Ectodermal cell (in vitro differentiated cells): ENCODE results near the gene OR2V1.

Experiments used
- H3K27ac ChIP-seq: 2 replicates; pipeline ENCODE4 v1.7.0; 2013; ENCODE audit warnings: mild to moderate bottlenecking, low read depth, low read length; ENCODE audit not compliant: insufficient read depth, poor library complexity, severe bottlenecking
- H3K27me3 ChIP-seq: 2 replicates; pipeline ENCODE4 v1.7.0; 2013; ENCODE audit warnings: mild to moderate bottlenecking, low read length; ENCODE audit not compliant: insufficient read depth, control insufficient read depth, poor library complexity, severe bottlenecking
- H3K36me3 ChIP-seq: one replicate; pipeline ENCODE4 v1.7.0; 2013; ENCODE audit warnings: low read length; ENCODE audit not compliant: control insufficient read depth, insufficient read depth
- H3K4me1 ChIP-seq: one replicate; pipeline ENCODE4 v1.7.0; 2013; ENCODE audit warnings: low read length; ENCODE audit not compliant: control insufficient read depth, insufficient read depth
- H3K4me3 ChIP-seq: 2 replicates; pipeline ENCODE4 v1.7.0; 2013; ENCODE audit warnings: low read depth, low read length, control low read depth; ENCODE audit not compliant: insufficient read depth
- H3K9me3 ChIP-seq: 2 replicates; pipeline ENCODE4 v1.7.0; 2013; ENCODE audit warnings: mild to moderate bottlenecking, low read length, moderate library complexity; ENCODE audit not compliant: control insufficient read depth
- whole genome bisulfite sequencing, 2 experiments: methylation state at CpG; one replicate each; pipeline ENCODE4 v1.1.7; 2013; ENCODE audit warnings: missing lambda C conversion rate in 2 of 2; 5-methylcytosine and 5-hydroxymethylcytosine counted together

OR2V1 gene

DNA sequence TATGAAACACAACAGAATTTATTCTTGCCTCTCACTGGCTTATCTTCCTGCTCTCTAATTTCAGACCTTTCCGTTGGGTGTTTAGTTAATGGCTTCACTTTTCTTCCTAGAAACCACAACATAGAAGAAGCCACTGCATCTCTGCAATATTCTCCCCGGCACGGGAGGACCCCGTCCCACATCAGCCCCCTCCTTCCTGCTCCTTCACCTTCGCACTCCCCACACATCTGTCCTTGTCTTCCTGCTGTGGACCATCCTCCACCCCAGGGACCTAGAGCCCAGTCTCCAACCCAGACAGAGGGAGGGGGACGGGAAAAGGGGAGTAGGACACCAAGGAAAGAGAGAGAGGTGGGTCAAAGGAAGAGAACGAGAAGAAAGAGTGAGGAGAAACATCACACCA is 1.4 kb downstream of the OR2V1 start:
- no peak overlapping the region for H3K4me3 ChIP-seq
- no peak overlapping the region for H3K27ac ChIP-seq
- WGBS, 2 experiments: 76 to 77% methylated on average over 7 of the region's 7 CpGs
- H3K27me3 ChIP-seq: no peaks in the 10 kb centered on the region
- no peaks in the 10 kb centered on the region for H3K4me1 ChIP-seq
- no peaks in the 10 kb centered on the region for H3K36me3 ChIP-seq
- no peaks in the 10 kb centered on the region for H3K9me3 ChIP-seq

DNA sequence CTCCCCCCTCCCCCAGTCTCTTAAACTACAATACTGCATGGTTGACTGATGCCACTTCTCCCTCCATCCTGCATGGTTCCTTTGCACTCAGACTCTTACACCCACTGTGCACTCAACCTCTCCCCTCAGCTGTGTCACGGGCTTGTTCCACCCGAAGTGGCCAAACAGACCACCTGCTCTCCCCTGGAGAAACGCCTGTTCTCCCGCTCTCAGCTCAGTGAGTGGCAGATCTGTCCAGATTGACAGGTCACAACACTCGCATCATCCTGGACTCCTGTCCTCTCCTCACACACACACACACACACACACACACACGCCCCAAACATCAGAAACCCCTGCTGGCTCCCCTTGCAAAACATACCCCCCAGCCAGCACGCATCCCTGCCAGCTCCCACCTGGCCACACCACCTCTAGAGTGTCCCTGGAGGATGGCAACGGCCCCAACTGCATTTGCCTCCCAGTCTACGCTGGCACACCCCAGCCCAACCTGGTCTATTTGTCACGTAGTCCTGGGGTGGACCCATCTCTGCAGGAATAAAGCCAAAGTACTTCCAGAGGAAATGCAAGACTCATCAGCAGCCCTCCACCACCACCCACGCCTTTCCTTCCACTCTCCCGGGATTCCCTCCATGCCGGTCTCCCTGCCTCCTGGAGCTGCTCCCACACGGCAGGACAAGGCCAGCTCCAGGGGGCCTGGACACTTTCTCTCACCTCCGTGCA is 2.9 kb downstream of the OR2V1 start:
- no peaks in the 10 kb centered on the region for H3K36me3 ChIP-seq
- H3K4me3 ChIP-seq: no peak overlapping the region
- no peaks in the 10 kb centered on the region for H3K27me3 ChIP-seq
- no peaks in the 10 kb centered on the region for H3K4me1 ChIP-seq
- H3K27ac ChIP-seq: no peak overlapping the region
- H3K9me3 ChIP-seq: no peaks in the 10 kb centered on the region
- 78 to 79% methylated on average over 15 of the region's 15 CpGs for WGBS, 2 experiments

- H3K36me3 ChIP-seq: no peaks in the 10 kb centered on the region
- 83 to 84% methylated on average over 10 of the region's 10 CpGs for WGBS, 2 experiments
- H3K4me3 ChIP-seq: no peak overlapping the region
- H3K27ac ChIP-seq: no peak overlapping the region
- H3K27me3 ChIP-seq: no peaks in the 10 kb centered on the region
- no peaks in the 10 kb centered on the region for H3K9me3 ChIP-seq
- H3K4me1 ChIP-seq: no peaks in the 10 kb centered on the region
Measured at GRCh38 chr5:181127456-181127855, 3.5 kb downstream of the OR2V1 start.

GRCh38 chr5:181126841-181127240 is 4.1 kb downstream of the OR2V1 start:
- H3K9me3 ChIP-seq: no peaks in the 10 kb centered on the region
- H3K36me3 ChIP-seq: no peaks in the 10 kb centered on the region
- no peak overlapping the region for H3K4me3 ChIP-seq
- no peaks in the 10 kb centered on the region for H3K27me3 ChIP-seq
- WGBS, 2 experiments: 86 to 88% methylated on average over 18 of the region's 18 CpGs
- no peaks in the 10 kb centered on the region for H3K4me1 ChIP-seq
- no peak overlapping the region for H3K27ac ChIP-seq

DNA sequence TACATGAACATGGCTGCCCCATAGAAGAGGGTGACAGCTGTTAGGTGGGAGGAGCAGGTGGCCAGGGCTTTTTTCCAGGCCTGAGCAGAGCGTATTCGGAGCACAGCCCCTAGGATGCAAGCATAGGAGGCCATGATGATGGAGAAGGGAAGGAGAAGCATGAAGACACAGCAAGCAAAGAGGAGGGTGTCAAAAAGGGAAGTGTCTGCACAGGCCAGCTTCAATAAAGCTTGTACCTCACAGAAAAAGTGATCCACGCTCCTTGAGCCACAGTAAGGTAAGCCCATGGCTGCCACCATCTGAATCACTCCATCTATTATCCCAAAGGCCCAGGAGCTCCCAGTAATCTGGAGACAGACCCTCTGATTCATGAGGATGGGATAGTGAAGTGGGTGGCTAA is 6.4 kb downstream of the OR2V1 start:
- Histone ChIP-seq H3K27ac (no peak overlapping the region), H3K36me3 (no peaks in the 10 kb centered on the region), H3K27me3 (no peaks in the 10 kb centered on the region), H3K9me3 (no peaks in the 10 kb centered on the region), H3K4me1 (no peaks in the 10 kb centered on the region), H3K4me3 (no peak overlapping the region)
- WGBS, 2 experiments: 52 to 73% methylated on average over 3 of the region's 3 CpGs

DNA sequence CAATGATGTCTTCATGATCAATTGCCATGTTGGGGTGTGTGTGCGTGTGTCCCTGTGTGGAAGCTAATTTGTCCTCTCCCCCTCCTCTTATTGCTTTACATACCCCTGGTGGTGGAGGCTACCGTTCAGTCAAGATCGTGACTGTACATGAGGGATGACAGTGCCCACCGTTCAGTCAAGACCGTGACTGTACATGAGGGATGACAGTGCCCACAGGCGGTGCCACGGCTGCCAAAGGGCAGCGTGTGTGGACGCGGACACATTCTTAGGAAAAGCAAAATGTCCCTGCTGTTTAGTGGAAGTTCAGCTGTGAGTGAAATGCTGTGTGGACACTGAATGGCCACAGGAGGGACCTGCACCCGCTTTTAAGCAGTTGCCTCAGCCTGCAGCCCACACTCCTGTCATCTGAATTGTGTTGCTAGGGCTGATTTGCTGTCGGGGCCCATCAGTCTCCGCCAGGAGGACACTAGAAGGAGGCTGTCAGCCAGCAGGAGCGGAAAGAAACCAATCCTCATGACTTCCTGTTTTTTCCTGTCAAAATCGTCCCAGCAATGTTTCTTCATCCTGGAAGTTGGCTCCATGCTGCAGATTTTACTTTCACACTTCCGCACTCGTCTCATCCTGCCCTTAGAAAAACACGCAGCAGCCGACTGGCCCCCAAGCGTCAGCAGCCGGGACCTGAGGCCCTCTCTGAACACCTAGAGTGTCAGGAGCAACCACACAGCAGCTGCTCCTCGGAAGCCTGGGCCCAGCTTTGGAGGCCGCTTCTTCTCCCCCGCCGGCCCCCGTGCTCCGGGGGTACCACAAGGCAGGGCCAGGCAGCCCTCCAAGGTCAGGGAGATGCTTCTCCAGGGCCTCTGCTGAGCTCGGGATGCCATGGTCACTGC is 9.1 kb downstream of the OR2V1 start:
- Histone ChIP-seq H3K36me3 (no peaks in the 10 kb centered on the region), H3K27ac (no peak overlapping the region), H3K27me3 (peaks cover 4% of the 10 kb centered on the region), H3K4me3 (no peak overlapping the region), H3K9me3 (no peaks in the 10 kb centered on the region), H3K4me1 (no peaks in the 10 kb centered on the region)
- 80 to 81% methylated on average over 28 of the region's 28 CpGs for WGBS, 2 experiments

- H3K4me1 ChIP-seq: no peaks in the 10 kb centered on the region
- no peaks in the 10 kb centered on the region for H3K9me3 ChIP-seq
- H3K27me3 ChIP-seq: peaks cover 16% of the 10 kb centered on the region
- no peaks in the 10 kb centered on the region for H3K36me3 ChIP-seq
- H3K4me3 ChIP-seq: no peak overlapping the region
- no peak overlapping the region for H3K27ac ChIP-seq
- 67 to 70% methylated on average over 5 of the region's 5 CpGs for WGBS, 2 experiments
Measured at GRCh38 chr5:181120761-181121160, 10.2 kb downstream of the OR2V1 start.

GRCh38 chr5:181120306-181120705 is 10.7 kb downstream of the OR2V1 start:
- Histone ChIP-seq H3K4me3 (no peak overlapping the region), H3K27me3 (peaks cover 21% of the 10 kb centered on the region), H3K27ac (no peak overlapping the region), H3K36me3 (no peaks in the 10 kb centered on the region), H3K4me1 (no peaks in the 10 kb centered on the region), H3K9me3 (no peaks in the 10 kb centered on the region)
- 88 to 92% methylated on average over 4 of the region's 4 CpGs for WGBS, 2 experiments

- no peaks in the 10 kb centered on the region for H3K36me3 ChIP-seq
- no peaks in the 10 kb centered on the region for H3K4me1 ChIP-seq
- H3K9me3 ChIP-seq: no peaks in the 10 kb centered on the region
- H3K27me3 ChIP-seq: peaks cover 33% of the 10 kb centered on the region
- 84 to 86% methylated on average over 8 of the region's 8 CpGs for WGBS, 2 experiments
- no peak overlapping the region for H3K27ac ChIP-seq
- H3K4me3 ChIP-seq: no peak overlapping the region
Measured at GRCh38 chr5:181119105-181119504, 11.9 kb downstream of the OR2V1 start.

DNA sequence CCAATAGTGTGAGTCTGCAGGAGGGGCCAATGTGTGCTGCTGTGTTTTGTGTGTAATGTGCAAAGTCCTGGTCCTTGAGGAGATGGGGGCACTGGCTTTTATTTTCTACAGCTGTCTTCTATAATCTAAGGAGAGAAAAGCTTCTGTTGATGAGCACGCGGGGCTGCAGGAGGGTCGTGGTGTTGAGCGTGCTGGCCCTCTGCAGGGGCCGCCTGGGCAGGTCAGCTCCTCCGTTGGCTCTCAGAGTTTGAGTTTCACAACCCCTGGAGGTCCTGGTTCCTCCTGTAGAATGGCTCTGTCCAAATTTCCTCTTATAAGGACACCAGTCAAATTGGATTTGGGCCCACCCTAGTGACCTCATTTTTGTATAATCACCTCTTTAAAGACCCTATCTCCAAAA is 12.6 kb downstream of the OR2V1 start:
- no peaks in the 10 kb centered on the region for H3K4me1 ChIP-seq
- 72 to 83% methylated on average over 6 of the region's 6 CpGs for WGBS, 2 experiments

More for the DNA sequence above, 12.6 kb downstream of the OR2V1 start:
- H3K27ac ChIP-seq: no peak overlapping the region
- no peak overlapping the region for H3K4me3 ChIP-seq
- no peaks in the 10 kb centered on the region for H3K9me3 ChIP-seq
- H3K27me3 ChIP-seq: peaks cover 37% of the 10 kb centered on the region
- no peaks in the 10 kb centered on the region for H3K36me3 ChIP-seq
